AG04449 (cell line): Measurements from ENCODE around the gene DOK7.

ENCODE experiments used
- CTCF ChIA-PET: fragments of 350-600 bp; formaldehyde crosslinking; extraction: SDS; loops from one replicate; lab custom pipeline; 2021; ENCODE audit warnings: antibody characterized with exemption; lab: Yijun Ruan, JAX
- POLR2A ChIA-PET: fragments of 400-600, 350-600 bp; formaldehyde crosslinking; extraction: SDS; loops from one replicate; lab custom pipeline; 2020; ENCODE audit warnings: antibody characterized with exemption, inconsistent platforms; lab: Yijun Ruan, JAX
- DNase-seq: peaks from one replicate; pipeline ENCODE4 v3.0.0-alpha.2; 2010; ENCODE audit warnings: low read depth, low spot score
- H3K4me3 ChIP-seq: 2 replicates; pipeline ENCODE4 v1.5.1; 2011; ENCODE audit warnings: low read depth, mild to moderate bottlenecking, control low read depth, low read length
- TF ChIP-seq, protein P1 (sequence below): IDR thresholded peaks from one replicate; pipeline ENCODE4 v1.5.1; 2011; ENCODE audit warnings: mild to moderate bottlenecking, moderate library complexity, low read length, control low read depth, inconsistent platforms; ENCODE audit not compliant: insufficient read depth; ENCODE audit errors: missing control alignments

DOK7 gene

GRCh38 chr4:3470244-3471097, 7.4 kb downstream of the DOK7 start:
- CTCF ChIA-PET: interaction anchor here (0.7 to 3.1 kb wide), 4 partner anchors 10 to 19 kb away, joined by 3 to 33 read pairs (median 4); no protein-coding TSS in a partner anchor

GRCh38 chr4:3471098-3471760, 8.1 kb downstream of the DOK7 start:
- POLR2A ChIA-PET: no interaction called here

More at GRCh38 chr4:3470244-3471097, 7.4 kb downstream of the DOK7 start:
- POLR2A ChIA-PET: no interaction called here
- H3K4me3 ChIP-seq: no peak overlapping the region
- DNase-seq: no peak
- TF ChIP-seq, protein P1, sequence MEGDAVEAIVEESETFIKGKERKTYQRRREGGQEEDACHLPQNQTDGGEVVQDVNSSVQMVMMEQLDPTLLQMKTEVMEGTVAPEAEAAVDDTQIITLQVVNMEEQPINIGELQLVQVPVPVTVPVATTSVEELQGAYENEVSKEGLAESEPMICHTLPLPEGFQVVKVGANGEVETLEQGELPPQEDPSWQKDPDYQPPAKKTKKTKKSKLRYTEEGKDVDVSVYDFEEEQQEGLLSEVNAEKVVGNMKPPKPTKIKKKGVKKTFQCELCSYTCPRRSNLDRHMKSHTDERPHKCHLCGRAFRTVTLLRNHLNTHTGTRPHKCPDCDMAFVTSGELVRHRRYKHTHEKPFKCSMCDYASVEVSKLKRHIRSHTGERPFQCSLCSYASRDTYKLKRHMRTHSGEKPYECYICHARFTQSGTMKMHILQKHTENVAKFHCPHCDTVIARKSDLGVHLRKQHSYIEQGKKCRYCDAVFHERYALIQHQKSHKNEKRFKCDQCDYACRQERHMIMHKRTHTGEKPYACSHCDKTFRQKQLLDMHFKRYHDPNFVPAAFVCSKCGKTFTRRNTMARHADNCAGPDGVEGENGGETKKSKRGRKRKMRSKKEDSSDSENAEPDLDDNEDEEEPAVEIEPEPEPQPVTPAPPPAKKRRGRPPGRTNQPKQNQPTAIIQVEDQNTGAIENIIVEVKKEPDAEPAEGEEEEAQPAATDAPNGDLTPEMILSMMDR: no peak

DNA sequence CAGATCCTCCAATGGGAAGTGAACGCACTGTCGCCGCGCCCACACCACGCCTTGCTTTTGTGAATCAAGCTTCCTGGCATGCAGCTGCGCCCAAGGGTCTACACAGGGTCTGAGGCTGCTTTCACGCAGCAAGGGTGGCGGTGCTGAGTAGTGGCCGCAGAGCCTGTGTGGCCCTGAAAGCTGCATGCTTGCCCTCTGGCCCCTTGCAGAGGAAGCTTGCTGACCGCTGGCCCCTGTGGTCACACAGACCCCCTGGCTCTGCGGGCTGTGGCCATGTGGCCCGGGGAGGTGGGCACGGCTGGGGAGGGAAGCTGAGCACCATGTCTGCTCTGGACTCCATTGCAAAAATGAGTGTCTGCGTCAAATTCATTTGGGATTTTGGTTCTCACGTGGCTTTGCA, 8.8 kb downstream of the DOK7 start:
- DNase-seq: no peak
- POLR2A ChIA-PET: no interaction called here
- no peak overlapping the region for H3K4me3 ChIP-seq
- CTCF ChIA-PET: interaction anchor here (1.1 to 3.1 kb wide), 3 partner anchors 9 to 126 kb away, joined by 3 to 33 read pairs (median 3); no protein-coding TSS in a partner anchor
- TF ChIP-seq, protein P1: no peak

More at GRCh38 chr4:3471098-3471760, 8.1 kb downstream of the DOK7 start:
- TF ChIP-seq, protein P1: no peak
- CTCF ChIA-PET: interaction anchor here (1.1 to 3.1 kb wide), 4 partner anchors 9 to 125 kb away, joined by 3 to 33 read pairs (median 4); no protein-coding TSS in a partner anchor
- DNase-seq: no peak
- H3K4me3 ChIP-seq: no peak overlapping the region

GRCh38 chr4:3472411-3473141, 9.5 kb downstream of the DOK7 start:
- TF ChIP-seq, protein P1: no peak
- no peak for DNase-seq
- ChIA-PET CTCF (interaction anchor here (1.1 to 3.1 kb wide), 3 partner anchors 8 to 126 kb away, joined by 3 to 33 read pairs (median 3); no protein-coding TSS in a partner anchor), POLR2A (no interaction called here)
- no peak overlapping the region for H3K4me3 ChIP-seq

DNA sequence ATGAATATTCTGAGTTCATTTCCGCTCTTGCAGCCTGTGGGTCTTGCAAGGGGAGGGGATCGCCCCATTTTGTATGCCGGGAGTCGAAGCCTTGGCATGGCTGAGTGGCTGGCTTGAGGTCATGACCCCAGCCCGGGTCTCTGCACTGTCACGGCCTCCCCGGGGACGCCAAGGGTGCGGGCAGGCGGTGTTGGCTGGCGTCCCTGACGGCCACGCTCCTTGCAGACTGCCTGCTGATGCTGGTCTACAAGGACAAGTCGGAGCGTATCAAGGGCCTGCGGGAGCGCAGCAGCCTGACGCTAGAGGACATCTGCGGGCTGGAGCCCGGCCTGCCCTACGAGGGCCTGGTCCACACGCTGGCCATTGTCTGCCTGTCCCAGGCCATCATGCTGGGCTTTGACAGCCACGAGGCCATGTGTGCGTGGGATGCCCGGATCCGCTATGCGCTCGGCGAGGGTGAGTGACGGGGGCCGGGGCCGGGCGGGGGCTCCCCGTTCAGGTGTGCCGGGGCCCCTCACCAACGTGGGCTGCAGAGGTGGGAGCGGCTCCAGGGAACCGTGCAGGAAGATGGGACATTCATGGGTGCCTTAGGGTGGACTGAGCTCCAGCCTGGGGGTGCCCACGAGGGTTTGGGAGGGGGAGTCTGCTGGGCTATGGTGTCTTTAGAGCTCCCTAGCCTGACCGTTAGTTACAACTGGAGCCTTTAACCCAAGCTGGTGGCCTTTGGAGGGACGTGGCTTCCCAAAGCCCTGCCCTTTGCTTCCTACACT, 10.3 kb downstream of the DOK7 start:
- POLR2A ChIA-PET: no interaction called here
- TF ChIP-seq, protein P1: no peak
- CTCF ChIA-PET: interaction anchor here (3.1 kb wide), 1 partner anchor 7 kb away, joined by 33 read pairs; no protein-coding TSS in a partner anchor
- no peak overlapping the region for H3K4me3 ChIP-seq
- no peak for DNase-seq
